ENCODE measurements around the gene CLEC16A. TPM values are rescaled to one million over a fixed set of nuclear protein-coding genes. Genes with fewer than 3 reads are reported as not detected.

The CLEC16A gene
- polyA plus RNA-seq, 1 experiment = 11.9 TPM

- POLR2A ChIA-PET = no interaction called here
- CTCF ChIA-PET = no interaction called here
- H3K27ac ChIP-seq (ENCODE audit: low read depth, low read length) = no peak overlapping the region
- H3K27me3 ChIP-seq (ENCODE audit: control insufficient read depth, insufficient read depth, low read length) = no peaks in the 10 kb centered on the region
- DNase-seq (ENCODE audit: low read depth, low spot score) = no peak
- TF ChIP-seq, protein P1, sequence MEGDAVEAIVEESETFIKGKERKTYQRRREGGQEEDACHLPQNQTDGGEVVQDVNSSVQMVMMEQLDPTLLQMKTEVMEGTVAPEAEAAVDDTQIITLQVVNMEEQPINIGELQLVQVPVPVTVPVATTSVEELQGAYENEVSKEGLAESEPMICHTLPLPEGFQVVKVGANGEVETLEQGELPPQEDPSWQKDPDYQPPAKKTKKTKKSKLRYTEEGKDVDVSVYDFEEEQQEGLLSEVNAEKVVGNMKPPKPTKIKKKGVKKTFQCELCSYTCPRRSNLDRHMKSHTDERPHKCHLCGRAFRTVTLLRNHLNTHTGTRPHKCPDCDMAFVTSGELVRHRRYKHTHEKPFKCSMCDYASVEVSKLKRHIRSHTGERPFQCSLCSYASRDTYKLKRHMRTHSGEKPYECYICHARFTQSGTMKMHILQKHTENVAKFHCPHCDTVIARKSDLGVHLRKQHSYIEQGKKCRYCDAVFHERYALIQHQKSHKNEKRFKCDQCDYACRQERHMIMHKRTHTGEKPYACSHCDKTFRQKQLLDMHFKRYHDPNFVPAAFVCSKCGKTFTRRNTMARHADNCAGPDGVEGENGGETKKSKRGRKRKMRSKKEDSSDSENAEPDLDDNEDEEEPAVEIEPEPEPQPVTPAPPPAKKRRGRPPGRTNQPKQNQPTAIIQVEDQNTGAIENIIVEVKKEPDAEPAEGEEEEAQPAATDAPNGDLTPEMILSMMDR (IDR thresholded peaks at IDR 0.05; ENCODE audit: low read depth, low read length) = peak; percentile 42
- H3K9me3 ChIP-seq (ENCODE audit: control insufficient read depth, insufficient read depth, low read length) = no peaks in the 10 kb centered on the region
- no peak overlapping the region for H3K4me3 ChIP-seq (ENCODE audit: low read depth, low read length)
These were observed 43.9 kb downstream of the CLEC16A start for GRCh38 chr16:10988164-10988803.

GRCh38 chr16:10988879-10989278 lies 44.5 kb downstream of the CLEC16A start:
- POLR2A ChIA-PET = no interaction called here
- TF ChIP-seq, protein P1 (IDR thresholded peaks at IDR 0.05; ENCODE audit: low read depth, low read length) = no peak
- Histone ChIP-seq H3K4me3 (ENCODE audit: low read depth, low read length) (no peak overlapping the region), H3K9me3 (ENCODE audit: control insufficient read depth, insufficient read depth, low read length) (no peaks in the 10 kb centered on the region), H3K27me3 (ENCODE audit: control insufficient read depth, insufficient read depth, low read length) (no peaks in the 10 kb centered on the region), H3K27ac (ENCODE audit: low read depth, low read length) (no peak overlapping the region)
- no peak for DNase-seq (ENCODE audit: low read depth, low spot score)
- CTCF ChIA-PET = interaction anchor here (0.6 kb wide), 1 partner anchor 265 kb away, joined by 4 read pairs; no protein-coding TSS in a partner anchor

GRCh38 chr16:10989559-10989958 lies 45.2 kb downstream of the CLEC16A start:
- TF ChIP-seq, protein P1 (IDR thresholded peaks at IDR 0.05; ENCODE audit: low read depth, low read length) = no peak
- H3K27ac ChIP-seq (ENCODE audit: low read depth, low read length) = no peak overlapping the region
- DNase-seq (ENCODE audit: low read depth, low spot score) = no peak

GRCh38 chr16:10990378-10990777 lies 46.0 kb downstream of the CLEC16A start:
- no peaks in the 10 kb centered on the region for H3K27me3 ChIP-seq (ENCODE audit: control insufficient read depth, insufficient read depth, low read length)
- no peak overlapping the region for H3K4me3 ChIP-seq (ENCODE audit: low read depth, low read length)
- POLR2A ChIA-PET = no interaction called here
- H3K9me3 ChIP-seq (ENCODE audit: control insufficient read depth, insufficient read depth, low read length) = no peaks in the 10 kb centered on the region
- TF ChIP-seq, protein P1 (IDR thresholded peaks at IDR 0.05; ENCODE audit: low read depth, low read length) = no peak
- no peak for DNase-seq (ENCODE audit: low read depth, low spot score)
- H3K27ac ChIP-seq (ENCODE audit: low read depth, low read length) = peak overlapping the region; percentile 34
- CTCF ChIA-PET = interaction anchor here (0.5 to 1.2 kb wide), 4 partner anchors 36 to 267 kb away, joined by 3 to 4 read pairs (median 4); no protein-coding TSS in a partner anchor

More at GRCh38 chr16:10989559-10989958, 45.2 kb downstream of the CLEC16A start:
- ChIA-PET CTCF (interaction anchor here (1.2 kb wide), 1 partner anchor 35 kb away, joined by 3 read pairs; no protein-coding TSS in a partner anchor), POLR2A (no interaction called here)
- Histone ChIP-seq H3K4me3 (ENCODE audit: low read depth, low read length) (no peak overlapping the region), H3K9me3 (ENCODE audit: control insufficient read depth, insufficient read depth, low read length) (no peaks in the 10 kb centered on the region), H3K27me3 (ENCODE audit: control insufficient read depth, insufficient read depth, low read length) (no peaks in the 10 kb centered on the region)

DNA sequence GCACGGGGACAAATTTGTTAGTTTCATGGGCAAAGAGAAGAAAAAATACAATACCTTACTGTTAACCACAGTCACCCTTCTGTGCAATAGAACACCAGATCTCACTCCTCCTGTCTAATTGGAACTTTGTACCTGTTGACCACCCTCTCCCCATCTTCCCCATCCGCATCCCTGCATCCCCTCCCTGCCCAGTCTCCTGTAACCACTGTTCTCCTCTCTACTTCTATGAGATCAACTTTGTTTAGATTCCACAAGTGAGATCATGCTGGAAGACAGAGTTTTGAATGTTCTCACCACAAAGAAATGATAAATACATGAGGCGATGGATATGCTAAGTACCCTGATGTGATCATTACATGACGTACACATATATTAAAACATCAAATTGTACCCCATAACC lies 47.7 kb downstream of the CLEC16A start:
- Histone ChIP-seq H3K9me3 (ENCODE audit: control insufficient read depth, insufficient read depth, low read length) (no peaks in the 10 kb centered on the region), H3K27ac (ENCODE audit: low read depth, low read length) (peak overlapping the region; percentile 98), H3K4me3 (ENCODE audit: low read depth, low read length) (no peak overlapping the region), H3K27me3 (ENCODE audit: control insufficient read depth, insufficient read depth, low read length) (no peaks in the 10 kb centered on the region)
- TF ChIP-seq, protein P1 (IDR thresholded peaks at IDR 0.05; ENCODE audit: low read depth, low read length) = no peak
- DNase-seq (ENCODE audit: low read depth, low spot score) = peak; percentile 87
- POLR2A ChIA-PET = interaction anchor here (2.2 kb wide), 1 partner anchor 113 kb away, joined by 5 read pairs; no protein-coding TSS in a partner anchor
- CTCF ChIA-PET = interaction anchor here (0.6 to 0.8 kb wide), 2 partner anchors 10 to 29 kb away, joined by 3 read pairs; no protein-coding TSS in a partner anchor
